Hepatocyte (in vitro differentiated cells): Measurements from ENCODE around the gene OSBP. TPM values are rescaled to one million over a fixed set of nuclear protein-coding genes. Genes with fewer than 3 reads are reported as not detected.

ENCODE experiments used
- DNase-seq: peaks from one replicate; pipeline ENCODE4 v3.0.0-alpha.2; 2016; ENCODE audit warnings: low spot score
- H2AFZ ChIP-seq: fragments of 200-600 bp; sonication (generic); 2 replicates; pipeline ENCODE4 v1.6.0; 2016; ENCODE audit warnings: antibody characterized with exemption, mild to moderate bottlenecking
- H3K27ac ChIP-seq: fragments of 200-600 bp; sonication (generic); 2 replicates; pipeline ENCODE4 v1.5.1; 2016; ENCODE audit warnings: mild to moderate bottlenecking
- H3K27me3 ChIP-seq: fragments of 200-600 bp; sonication (generic); 2 replicates; pipeline ENCODE4 v1.6.1; 2016
- H3K36me3 ChIP-seq: fragments of 200-600 bp; sonication (generic); replicated peaks from 2 replicates; pipeline ENCODE4 v1.5.1; 2016; ENCODE audit warnings: low read depth; ENCODE audit not compliant: insufficient read depth
- H3K4me1 ChIP-seq: fragments of 200-600 bp; sonication (generic); 2 replicates; pipeline ENCODE4 v1.5.1; 2016; ENCODE audit warnings: mild to moderate bottlenecking, moderate library complexity; ENCODE audit not compliant: insufficient read depth
- H3K4me2 ChIP-seq: fragments of 200-600 bp; sonication (generic); 2 replicates; pipeline ENCODE4 v1.6.0; 2016
- H3K4me3 ChIP-seq: fragments of 200-600 bp; sonication (generic); 2 replicates; pipeline ENCODE4 v1.5.1; 2016; ENCODE audit warnings: mild to moderate bottlenecking
- H3K79me2 ChIP-seq: fragments of 200-600 bp; sonication (generic); 2 replicates; pipeline ENCODE4 v1.6.0; 2017; ENCODE audit warnings: mild to moderate bottlenecking
- H3K9me2 ChIP-seq: fragments of 200-600 bp; sonication (generic); replicated peaks from 2 replicates; pipeline ENCODE4 v1.6.0; 2017; ENCODE audit warnings: mild to moderate bottlenecking; ENCODE audit not compliant: insufficient read depth
- H3K9me3 ChIP-seq: fragments of 200-600 bp; sonication (generic); 2 replicates; pipeline ENCODE4 v1.5.1; 2016; ENCODE audit warnings: low read depth, mild to moderate bottlenecking
- H4K20me1 ChIP-seq: fragments of 200-600 bp; sonication (generic); 2 replicates; pipeline ENCODE4 v1.6.0; 2016; ENCODE audit warnings: mild to moderate bottlenecking; ENCODE audit not compliant: insufficient read depth, poor library complexity, severe bottlenecking
- EZH2 ChIP-seq: fragments of 200-600 bp; sonication (generic); IDR thresholded peaks from 2 replicates; pipeline ENCODE4 v1.6.1; 2016; ENCODE audit warnings: antibody characterized with exemption, mild to moderate bottlenecking, borderline replicate concordance
- EZH2phosphoT487 ChIP-seq: fragments of 200-600 bp; sonication (generic); IDR thresholded peaks from one replicate; pipeline ENCODE4 v1.6.1; 2018; ENCODE audit warnings: antibody characterized with exemption, mild to moderate bottlenecking, low read depth, moderate library complexity; ENCODE audit not compliant: unreplicated experiment, severe bottlenecking
- WGBS: methylation state at CpG from one replicate; pipeline ENCODE4 v1.1.6; 2016; ENCODE audit warnings: low lambda C conversion rate; ENCODE audit errors: missing lambda C conversion rate; 5-methylcytosine and 5-hydroxymethylcytosine counted together
- polyA plus RNA-seq: library from polyadenylated mRNA; unstranded; fragments of >200 nt; fragmentation: Nextera tagmentation; extraction: Ambion mirVana; gene quantifications from 2 replicates; pipeline ENCODE4 v1.2.1, GENCODE V29; 2016
- total RNA-seq: library from RNA; depleted of rRNA; stranded (reverse); fragments of >200 nt; gene quantifications from 2 replicates; pipeline ENCODE4 v1.2.3, GENCODE V29; 2014
- TF ChIP-seq, protein P1 (sequence below): fragments of 200-600 bp; sonication (generic); IDR thresholded peaks from 2 replicates; pipeline ENCODE4 v1.5.1; 2016; ENCODE audit warnings: antibody characterized with exemption, mild to moderate bottlenecking; ENCODE audit not compliant: poor library complexity

OSBP gene
- total and polyA plus RNA-seq, 2 experiments from 2014 or later: 28.6 to 43.8 TPM

DNA sequence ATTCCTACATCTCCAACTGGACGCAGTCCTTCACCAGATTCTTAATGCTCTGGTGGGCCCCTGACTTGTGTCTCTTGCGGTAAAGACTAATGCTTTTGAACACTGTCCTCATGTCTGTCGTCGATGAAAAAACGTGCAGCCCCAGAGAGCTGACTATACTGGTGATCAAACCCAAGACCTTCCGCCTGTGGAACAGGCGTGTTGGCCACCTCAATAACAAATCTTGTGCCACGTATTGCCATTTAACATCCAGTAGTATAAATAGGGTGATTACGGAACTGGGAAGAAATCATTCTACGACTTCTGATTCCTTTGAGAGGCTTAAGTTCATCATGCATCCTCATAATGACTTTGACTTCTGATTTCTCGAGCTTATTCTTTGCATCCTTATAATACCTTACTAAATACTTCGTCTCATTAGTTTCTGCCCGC, 58.6 kb downstream of the OSBP start:
- peak overlapping the region; percentile 73 for H3K4me2 ChIP-seq
- H3K36me3 ChIP-seq: no peaks in the 10 kb centered on the region
- H3K79me2 ChIP-seq: no peaks in the 10 kb centered on the region
- TF ChIP-seq, protein P1, sequence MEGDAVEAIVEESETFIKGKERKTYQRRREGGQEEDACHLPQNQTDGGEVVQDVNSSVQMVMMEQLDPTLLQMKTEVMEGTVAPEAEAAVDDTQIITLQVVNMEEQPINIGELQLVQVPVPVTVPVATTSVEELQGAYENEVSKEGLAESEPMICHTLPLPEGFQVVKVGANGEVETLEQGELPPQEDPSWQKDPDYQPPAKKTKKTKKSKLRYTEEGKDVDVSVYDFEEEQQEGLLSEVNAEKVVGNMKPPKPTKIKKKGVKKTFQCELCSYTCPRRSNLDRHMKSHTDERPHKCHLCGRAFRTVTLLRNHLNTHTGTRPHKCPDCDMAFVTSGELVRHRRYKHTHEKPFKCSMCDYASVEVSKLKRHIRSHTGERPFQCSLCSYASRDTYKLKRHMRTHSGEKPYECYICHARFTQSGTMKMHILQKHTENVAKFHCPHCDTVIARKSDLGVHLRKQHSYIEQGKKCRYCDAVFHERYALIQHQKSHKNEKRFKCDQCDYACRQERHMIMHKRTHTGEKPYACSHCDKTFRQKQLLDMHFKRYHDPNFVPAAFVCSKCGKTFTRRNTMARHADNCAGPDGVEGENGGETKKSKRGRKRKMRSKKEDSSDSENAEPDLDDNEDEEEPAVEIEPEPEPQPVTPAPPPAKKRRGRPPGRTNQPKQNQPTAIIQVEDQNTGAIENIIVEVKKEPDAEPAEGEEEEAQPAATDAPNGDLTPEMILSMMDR: no peak
- TF ChIP-seq EZH2phosphoT487 (no peak), EZH2 (no peak)
- no peaks in the 10 kb centered on the region for H3K27me3 ChIP-seq
- H4K20me1 ChIP-seq: no peaks in the 10 kb centered on the region
- DNase-seq: no peak
- WGBS: 17% methylated on average over 13 of the region's 13 CpGs
- H3K27ac ChIP-seq: peak overlapping the region; percentile 83
- no peak overlapping the region for H3K4me3 ChIP-seq
- peak overlapping the region; percentile 34 for H2AFZ ChIP-seq
- no peaks in the 10 kb centered on the region for H3K9me2 ChIP-seq
- H3K4me1 ChIP-seq: no peaks in the 10 kb centered on the region
- H3K9me3 ChIP-seq: no peaks in the 10 kb centered on the region

DNA sequence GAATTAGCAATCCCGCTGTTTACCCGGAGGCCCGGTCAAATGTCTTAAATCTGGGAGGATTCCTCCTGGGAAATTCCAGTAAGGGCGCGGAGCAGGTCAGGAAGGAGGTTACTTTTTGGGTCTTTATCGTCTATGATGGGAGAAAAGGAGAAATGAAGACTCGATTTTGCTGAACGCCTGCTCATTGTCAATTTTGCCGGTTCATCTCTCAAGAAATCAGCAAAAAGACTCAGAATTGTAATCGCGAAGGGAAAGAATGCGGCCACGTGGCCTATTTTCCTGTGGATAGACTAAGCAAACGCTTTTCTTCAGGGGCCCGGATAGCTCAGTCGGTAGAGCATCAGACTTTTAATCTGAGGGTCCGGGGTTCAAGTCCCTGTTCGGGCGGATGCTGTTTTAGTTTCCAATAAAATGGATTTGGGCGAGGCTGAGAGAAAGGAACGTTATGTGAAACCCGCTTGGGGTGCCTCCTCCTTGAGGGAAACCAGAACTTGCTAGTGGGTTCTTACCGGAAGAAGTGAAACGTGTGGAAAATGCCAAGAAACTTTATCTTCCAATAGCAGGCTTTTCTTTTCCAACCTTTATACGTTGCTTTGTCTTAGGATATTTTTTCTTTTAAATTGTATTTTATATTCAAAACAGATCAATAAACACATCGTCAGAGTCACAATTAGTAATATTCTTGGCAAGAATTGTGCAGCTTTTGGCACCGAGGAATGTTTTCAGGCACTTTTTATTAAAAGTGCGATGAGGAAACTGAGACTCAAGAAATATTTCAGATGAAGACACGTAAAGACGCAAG, 59.3 kb downstream of the OSBP start:
- Histone ChIP-seq H3K9me3 (no peaks in the 10 kb centered on the region), H3K9me2 (no peaks in the 10 kb centered on the region), H3K36me3 (no peaks in the 10 kb centered on the region), H3K4me3 (peak overlapping the region; percentile 40), H3K79me2 (no peaks in the 10 kb centered on the region), H2AFZ (peak overlapping the region; percentile 83), H3K4me1 (no peaks in the 10 kb centered on the region), H4K20me1 (no peaks in the 10 kb centered on the region), H3K4me2 (peak overlapping the region; percentile 73), H3K27ac (peak overlapping the region; percentile 83), H3K27me3 (no peaks in the 10 kb centered on the region)
- DNase-seq: peak; percentile 83
- WGBS: 7% methylated on average over 30 of the region's 30 CpGs
- TF ChIP-seq EZH2phosphoT487: no peak

DNA sequence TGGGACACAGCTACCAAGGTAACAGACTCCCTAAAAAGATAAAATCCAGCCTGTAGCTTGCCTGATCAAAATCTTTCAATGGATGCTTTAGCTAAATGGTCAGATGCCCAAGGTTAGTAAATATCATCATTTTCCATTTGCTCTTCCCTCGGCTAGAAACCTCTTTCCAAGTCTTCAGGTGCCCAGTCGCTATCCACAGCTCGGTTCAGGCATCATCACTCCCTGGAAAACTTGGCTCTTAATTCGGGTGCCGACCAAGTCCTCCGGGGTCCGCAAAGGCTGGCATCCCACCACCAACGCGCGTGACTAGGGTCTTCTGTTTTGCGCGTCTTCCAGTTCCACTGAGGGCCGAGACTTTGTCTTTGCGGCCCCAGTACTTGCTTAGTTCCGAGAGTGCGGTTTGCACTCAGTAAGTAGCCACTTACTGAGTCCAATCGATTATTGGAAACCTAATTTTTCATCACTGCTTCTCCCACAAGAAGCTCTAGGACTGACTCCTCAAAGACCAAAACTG, 59.9 kb downstream of the OSBP start:
- WGBS: 12% methylated on average over 17 of the region's 17 CpGs
- Histone ChIP-seq H3K27me3 (no peaks in the 10 kb centered on the region), H3K27ac (peak overlapping the region; percentile 83), H4K20me1 (no peaks in the 10 kb centered on the region), H3K4me2 (peak overlapping the region; percentile 73), H2AFZ (peak overlapping the region; percentile 83), H3K9me3 (no peaks in the 10 kb centered on the region), H3K36me3 (no peaks in the 10 kb centered on the region), H3K79me2 (no peaks in the 10 kb centered on the region), H3K4me3 (peak overlapping the region; percentile 40), H3K9me2 (no peaks in the 10 kb centered on the region), H3K4me1 (no peaks in the 10 kb centered on the region)
- no peak for DNase-seq
- no peak for TF ChIP-seq EZH2phosphoT487
- TF ChIP-seq EZH2: no peak
- TF ChIP-seq, protein P1: no peak

DNA sequence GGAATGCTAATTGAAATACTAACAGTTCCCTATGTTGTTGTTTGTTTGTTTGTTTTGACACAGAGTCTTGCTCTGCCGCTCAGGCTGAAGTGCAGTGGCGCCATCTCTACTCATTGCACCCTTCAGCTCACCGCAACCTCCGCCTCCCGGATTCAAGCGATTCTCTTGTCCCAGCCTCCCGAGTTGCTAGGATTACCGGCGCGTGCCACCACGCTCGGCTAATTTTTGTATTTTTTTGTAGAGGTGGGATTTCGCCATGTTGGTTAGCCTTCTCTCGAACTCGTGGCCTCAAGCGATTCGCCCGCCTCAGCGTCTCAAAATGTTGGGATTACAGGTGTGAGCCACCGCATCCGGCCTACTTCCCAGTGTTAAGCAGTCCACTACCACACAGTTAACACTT, 62.3 kb downstream of the OSBP start:
- Histone ChIP-seq H4K20me1 (no peaks in the 10 kb centered on the region), H3K27me3 (no peaks in the 10 kb centered on the region), H3K4me3 (no peak overlapping the region), H3K9me3 (no peaks in the 10 kb centered on the region), H3K4me2 (no peak overlapping the region), H3K79me2 (no peaks in the 10 kb centered on the region), H3K36me3 (no peaks in the 10 kb centered on the region), H2AFZ (no peak overlapping the region), H3K9me2 (no peaks in the 10 kb centered on the region), H3K4me1 (no peaks in the 10 kb centered on the region), H3K27ac (no peak overlapping the region)
- 97% methylated on average over 21 of the region's 21 CpGs for WGBS
- TF ChIP-seq EZH2phosphoT487 (no peak), EZH2 (no peak)
- TF ChIP-seq, protein P1: no peak
- no peak for DNase-seq
